ENCODE measurements around the gene CDH5. TPM values are rescaled to one million over a fixed set of nuclear protein-coding genes. Genes with fewer than 3 reads are reported as not detected.

CDH5 gene
- total and polyA plus RNA-seq, 4 donors, result 29.9 to 196 (median 81.1) TPM

DNA sequence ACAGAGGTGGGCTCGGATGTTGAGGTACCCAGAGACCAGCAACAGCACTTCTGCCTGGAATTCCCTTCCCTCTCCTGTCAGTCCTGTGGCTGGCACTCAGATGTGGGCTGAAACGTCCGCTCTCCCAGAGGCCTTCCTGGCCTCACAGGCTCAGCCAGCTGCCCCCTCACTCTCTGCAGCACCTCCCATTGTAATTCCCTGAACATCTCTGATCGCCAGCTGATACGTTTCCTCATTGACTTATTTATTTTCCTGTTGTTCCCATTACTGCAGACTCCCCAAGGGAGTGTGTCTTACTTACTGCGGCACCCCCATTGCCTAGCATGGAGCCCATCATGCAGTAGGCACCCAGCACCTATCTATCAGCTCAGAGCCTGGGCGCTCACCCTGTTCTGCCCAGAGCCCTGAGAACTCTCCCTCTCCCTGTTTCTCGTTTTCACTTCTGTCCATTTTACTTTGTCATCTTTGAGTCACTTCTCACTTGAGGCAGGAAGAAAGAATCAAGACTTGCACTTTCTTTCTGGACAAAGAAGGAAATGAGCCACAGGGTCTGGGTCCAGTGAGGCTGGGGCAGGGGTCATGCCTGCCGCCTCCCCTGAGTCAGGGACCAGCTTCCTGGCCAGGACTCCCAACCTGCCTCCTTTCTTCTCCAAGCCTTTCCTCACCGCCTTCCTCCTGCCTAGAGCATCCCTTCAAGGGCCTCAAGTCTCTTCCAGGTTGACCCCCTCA is 10.2 kb downstream of the CDH5 start:
- DNase-seq, result no peak
- TF ChIP-seq, protein P1, sequence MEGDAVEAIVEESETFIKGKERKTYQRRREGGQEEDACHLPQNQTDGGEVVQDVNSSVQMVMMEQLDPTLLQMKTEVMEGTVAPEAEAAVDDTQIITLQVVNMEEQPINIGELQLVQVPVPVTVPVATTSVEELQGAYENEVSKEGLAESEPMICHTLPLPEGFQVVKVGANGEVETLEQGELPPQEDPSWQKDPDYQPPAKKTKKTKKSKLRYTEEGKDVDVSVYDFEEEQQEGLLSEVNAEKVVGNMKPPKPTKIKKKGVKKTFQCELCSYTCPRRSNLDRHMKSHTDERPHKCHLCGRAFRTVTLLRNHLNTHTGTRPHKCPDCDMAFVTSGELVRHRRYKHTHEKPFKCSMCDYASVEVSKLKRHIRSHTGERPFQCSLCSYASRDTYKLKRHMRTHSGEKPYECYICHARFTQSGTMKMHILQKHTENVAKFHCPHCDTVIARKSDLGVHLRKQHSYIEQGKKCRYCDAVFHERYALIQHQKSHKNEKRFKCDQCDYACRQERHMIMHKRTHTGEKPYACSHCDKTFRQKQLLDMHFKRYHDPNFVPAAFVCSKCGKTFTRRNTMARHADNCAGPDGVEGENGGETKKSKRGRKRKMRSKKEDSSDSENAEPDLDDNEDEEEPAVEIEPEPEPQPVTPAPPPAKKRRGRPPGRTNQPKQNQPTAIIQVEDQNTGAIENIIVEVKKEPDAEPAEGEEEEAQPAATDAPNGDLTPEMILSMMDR (IDR thresholded peaks at IDR 0.05; ENCODE audit: control extremely low read depth, extremely low read depth), result no peak
- H3K9me3 ChIP-seq (ENCODE audit: control insufficient read depth in 4 of 4, insufficient read depth in 3 of 4, low read length in 3 of 4), result peaks cover 0 to 3% (median 0%) of the 10 kb centered on the region in 4 donors
- no peak overlapping the region for H3K4me3 ChIP-seq
- peaks cover 0 to 10% (median 0%) of the 10 kb centered on the region in 5 donors for H3K4me1 ChIP-seq (ENCODE audit: control insufficient read depth in 5 of 5, insufficient read depth in 5 of 5, low read length in 5 of 5)
- no peak for ATAC-seq (ENCODE audit: insufficient read depth, low FRiP score)
- no peak overlapping the region for H3K9ac ChIP-seq (ENCODE audit: insufficient read depth in 1 of 2, low read length in 2 of 2)
- peak overlapping the region; percentile 55 to 78 for H3K27ac ChIP-seq (ENCODE audit: low read depth in 1 of 2, low read length in 1 of 2)
- no peaks in the 10 kb centered on the region for H3K36me3 ChIP-seq (ENCODE audit: control insufficient read depth in 4 of 4, insufficient read depth in 4 of 4, low read length in 4 of 4)
- no peaks in the 10 kb centered on the region for H3K27me3 ChIP-seq (ENCODE audit: control insufficient read depth in 3 of 3, insufficient read depth in 3 of 3, low read length in 2 of 3)
- 72 to 81% methylated on average over 10 of the region's 10 CpGs for WGBS, 2 donors

DNA sequence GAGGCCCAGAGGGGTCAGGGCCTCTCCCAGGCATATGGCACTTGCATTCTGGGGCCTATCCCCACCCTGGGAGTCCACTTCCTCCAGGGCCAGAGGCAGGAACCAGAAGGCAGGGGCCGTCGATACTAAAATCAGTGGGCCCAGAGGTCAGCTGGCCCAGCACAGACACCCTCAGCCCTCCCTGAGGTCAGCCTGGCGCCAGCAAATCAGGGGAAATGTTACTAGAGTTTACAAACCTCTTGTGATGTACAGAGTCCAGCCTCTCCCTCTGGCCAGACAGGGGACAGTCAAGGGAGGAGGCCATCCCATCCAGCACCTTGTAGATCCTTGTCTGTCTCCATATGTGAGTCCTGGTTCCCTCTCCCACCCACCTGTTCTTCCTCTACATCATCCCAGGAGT is 10.8 kb downstream of the CDH5 start:
- H3K36me3 ChIP-seq (ENCODE audit: control insufficient read depth in 4 of 4, insufficient read depth in 4 of 4, low read length in 4 of 4), result no peaks in the 10 kb centered on the region
- H3K9me3 ChIP-seq (ENCODE audit: control insufficient read depth in 4 of 4, insufficient read depth in 3 of 4, low read length in 3 of 4), result peaks cover 0 to 3% (median 0%) of the 10 kb centered on the region in 4 donors
- peaks cover 0 to 10% (median 0%) of the 10 kb centered on the region in 5 donors for H3K4me1 ChIP-seq (ENCODE audit: control insufficient read depth in 5 of 5, insufficient read depth in 5 of 5, low read length in 5 of 5)
- no peak overlapping the region for H3K9ac ChIP-seq (ENCODE audit: insufficient read depth in 1 of 2, low read length in 2 of 2)
- H3K4me3 ChIP-seq, result no peak overlapping the region
- WGBS, 2 donors, result 72 to 82% methylated on average over 3 of the region's 3 CpGs
- DNase-seq (no peak), ATAC-seq (ENCODE audit: insufficient read depth, low FRiP score) (no peak)
- H3K27ac ChIP-seq (ENCODE audit: low read depth in 1 of 2, low read length in 1 of 2), result peak overlapping the region in 1 of 2 donors; percentile 41
- H3K27me3 ChIP-seq (ENCODE audit: control insufficient read depth in 3 of 3, insufficient read depth in 3 of 3, low read length in 2 of 3), result no peaks in the 10 kb centered on the region
- TF ChIP-seq, protein P1 (IDR thresholded peaks at IDR 0.05; ENCODE audit: control extremely low read depth, extremely low read depth), result no peak

DNA sequence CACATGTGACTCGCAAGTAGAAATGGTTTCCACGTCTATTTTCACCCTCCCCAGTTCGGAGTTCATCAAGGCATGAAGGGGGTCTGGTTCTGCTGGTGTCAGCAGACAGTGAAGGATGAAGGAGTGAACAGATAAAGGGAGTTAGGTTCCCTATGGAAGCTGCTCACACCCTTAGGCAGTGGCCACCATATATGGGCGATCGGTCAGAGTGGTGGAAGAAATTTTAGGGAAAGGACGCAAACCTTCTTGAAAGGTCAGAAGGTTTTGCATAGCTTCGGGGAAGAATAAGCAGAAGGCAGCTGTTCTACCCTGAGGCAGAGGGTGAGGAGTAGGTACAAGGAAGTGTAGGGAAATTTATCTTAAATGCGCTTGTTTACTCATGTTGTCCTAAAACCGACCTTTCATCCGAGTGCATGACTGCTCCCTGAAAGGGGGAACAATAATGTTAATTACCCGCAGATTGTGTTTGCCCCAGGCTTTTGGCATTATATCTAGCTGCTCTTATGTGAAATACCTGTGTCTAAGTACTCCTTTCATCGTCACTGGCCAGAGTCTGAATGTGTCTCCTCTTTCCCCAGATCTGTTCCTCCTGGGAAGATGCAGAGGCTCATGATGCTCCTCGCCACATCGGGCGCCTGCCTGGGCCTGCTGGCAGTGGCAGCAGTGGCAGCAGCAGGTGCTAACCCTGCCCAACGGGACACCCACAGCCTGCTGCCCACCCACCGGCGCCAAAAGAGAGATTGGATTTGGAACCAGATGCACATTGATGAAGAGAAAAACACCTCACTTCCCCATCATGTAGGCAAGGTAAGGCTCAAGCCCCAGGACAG is 12.5 kb downstream of the CDH5 start:
- Histone ChIP-seq H3K27me3 (ENCODE audit: control insufficient read depth in 3 of 3, insufficient read depth in 3 of 3, low read length in 2 of 3) (no peaks in the 10 kb centered on the region), H3K27ac (ENCODE audit: low read depth in 1 of 2, low read length in 1 of 2) (peak overlapping the region in 1 of 2 donors; percentile 17), H3K9me3 (ENCODE audit: control insufficient read depth in 4 of 4, insufficient read depth in 3 of 4, low read length in 3 of 4) (peaks cover 0 to 3% (median 0%) of the 10 kb centered on the region in 4 donors), H3K4me3 (no peak overlapping the region), H3K36me3 (ENCODE audit: control insufficient read depth in 4 of 4, insufficient read depth in 4 of 4, low read length in 4 of 4) (no peaks in the 10 kb centered on the region), H3K4me1 (ENCODE audit: control insufficient read depth in 5 of 5, insufficient read depth in 5 of 5, low read length in 5 of 5) (peaks cover 0 to 16% (median 0%) of the 10 kb centered on the region in 5 donors), H3K9ac (ENCODE audit: insufficient read depth in 1 of 2, low read length in 2 of 2) (no peak overlapping the region)
- 74 to 82% methylated on average over 18 of the region's 18 CpGs for WGBS, 2 donors
- ATAC-seq (ENCODE audit: insufficient read depth, low FRiP score), result no peak
- DNase-seq, result no peak
- TF ChIP-seq, protein P1 (IDR thresholded peaks at IDR 0.05; ENCODE audit: control extremely low read depth, extremely low read depth), result no peak
